Right atrium auricular region (tissue), 2 donors: Measurements from ENCODE around the gene DNAJA2. TPM values are rescaled to one million over a fixed set of nuclear protein-coding genes. Genes with fewer than 3 reads are reported as not detected.

ENCODE experiments used
- DNase-seq: peaks from one replicate; pipeline ENCODE4 v3.0.0-alpha.2; 2019; ENCODE audit warnings: low spot score
- H3K27ac ChIP-seq, 2 donors: fragments of 200-600 bp; sonication (generic); 1 replicate in 1 of 2; 2 replicates in 1 of 2; pipeline ENCODE4 v1.5.1; 2016 to 2019
- H3K27me3 ChIP-seq, 2 donors: fragments of 200-600 bp; sonication (generic); one replicate each; pipeline versions ENCODE4 v1.5.1 to v1.6.0; 2017 to 2019
- H3K36me3 ChIP-seq: fragments of 200-600 bp; sonication (generic); one replicate; pipeline ENCODE4 v1.5.1; 2016
- H3K4me1 ChIP-seq, 2 donors: fragments of 200-600 bp; sonication (generic); one replicate each; pipeline versions ENCODE4 v1.5.1 to v1.6.0; 2017 to 2019
- H3K4me3 ChIP-seq, 2 donors: fragments of 200-600 bp; sonication (generic); 1 replicate in 1 of 2; 2 replicates in 1 of 2; pipeline ENCODE4 v1.5.1; 2017 to 2019; ENCODE audit warnings: mild to moderate bottlenecking in 1 of 2, moderate library complexity in 1 of 2
- H3K9me3 ChIP-seq, 2 donors: fragments of 200-600 bp; sonication (generic); one replicate each; pipeline ENCODE4 v1.5.1; 2019
- total RNA-seq, 2 donors: library from RNA; depleted of rRNA; stranded (reverse); fragments of >200 nt; gene quantifications; one replicate each; pipeline ENCODE4 v1.1.0, GENCODE V29; 2016
- TF ChIP-seq, protein P1 (sequence below), 2 donors: fragments of 200-600 bp; sonication (generic); IDR thresholded peaks; one replicate each; pipeline ENCODE4 v1.5.1; 2019; ENCODE audit warnings: antibody characterized with exemption in 2 of 2

Gene DNAJA2
- total RNA-seq, 2 donors from 2014 or later = 50.6 to 74.0 TPM

DNA sequence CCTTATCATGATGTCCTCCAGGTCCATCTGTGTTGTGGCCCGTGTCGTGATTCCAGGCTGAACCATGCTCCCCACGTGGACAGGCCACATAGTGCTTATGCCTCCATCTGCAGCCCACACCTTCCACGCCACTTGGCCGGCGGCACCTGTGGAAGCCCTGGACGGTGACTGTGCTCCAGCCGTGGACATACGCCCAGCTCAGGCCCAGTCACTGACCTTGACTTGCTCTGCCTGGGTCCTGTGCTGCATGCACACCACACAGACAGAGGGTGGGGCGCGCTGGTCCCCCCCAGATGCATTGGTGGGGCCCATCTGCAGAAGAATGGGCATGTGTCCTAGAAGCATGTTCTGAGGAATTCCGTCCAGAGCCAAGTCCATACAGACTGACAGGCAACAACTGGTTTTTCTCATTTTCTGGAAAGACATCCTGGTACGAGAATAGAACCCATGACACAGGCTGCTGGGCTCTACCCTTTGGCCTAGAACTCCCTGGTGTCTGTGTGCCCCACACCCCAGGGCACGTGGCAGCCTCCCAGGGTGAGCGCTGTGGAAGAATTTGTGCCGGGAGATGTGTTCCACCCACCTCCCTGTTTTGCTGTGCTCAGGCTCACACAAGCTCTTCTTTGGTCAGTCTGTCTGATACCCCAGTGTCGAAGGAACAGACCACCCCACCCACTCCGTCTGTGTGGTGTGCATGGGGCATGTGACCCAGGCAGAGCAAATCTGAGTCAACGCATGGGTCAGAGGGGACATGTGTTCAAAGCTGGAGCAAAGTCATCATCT, 49.8 kb downstream of the DNAJA2 start:
- TF ChIP-seq, protein P1, sequence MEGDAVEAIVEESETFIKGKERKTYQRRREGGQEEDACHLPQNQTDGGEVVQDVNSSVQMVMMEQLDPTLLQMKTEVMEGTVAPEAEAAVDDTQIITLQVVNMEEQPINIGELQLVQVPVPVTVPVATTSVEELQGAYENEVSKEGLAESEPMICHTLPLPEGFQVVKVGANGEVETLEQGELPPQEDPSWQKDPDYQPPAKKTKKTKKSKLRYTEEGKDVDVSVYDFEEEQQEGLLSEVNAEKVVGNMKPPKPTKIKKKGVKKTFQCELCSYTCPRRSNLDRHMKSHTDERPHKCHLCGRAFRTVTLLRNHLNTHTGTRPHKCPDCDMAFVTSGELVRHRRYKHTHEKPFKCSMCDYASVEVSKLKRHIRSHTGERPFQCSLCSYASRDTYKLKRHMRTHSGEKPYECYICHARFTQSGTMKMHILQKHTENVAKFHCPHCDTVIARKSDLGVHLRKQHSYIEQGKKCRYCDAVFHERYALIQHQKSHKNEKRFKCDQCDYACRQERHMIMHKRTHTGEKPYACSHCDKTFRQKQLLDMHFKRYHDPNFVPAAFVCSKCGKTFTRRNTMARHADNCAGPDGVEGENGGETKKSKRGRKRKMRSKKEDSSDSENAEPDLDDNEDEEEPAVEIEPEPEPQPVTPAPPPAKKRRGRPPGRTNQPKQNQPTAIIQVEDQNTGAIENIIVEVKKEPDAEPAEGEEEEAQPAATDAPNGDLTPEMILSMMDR (IDR thresholded peaks at IDR 0.05) = no peak
- no peaks in the 10 kb centered on the region for H3K9me3 ChIP-seq
- no peak overlapping the region for H3K27ac ChIP-seq
- H3K4me3 ChIP-seq = no peak overlapping the region
- no peaks in the 10 kb centered on the region for H3K4me1 ChIP-seq
- no peaks in the 10 kb centered on the region for H3K27me3 ChIP-seq
- no peak for DNase-seq
- no peaks in the 10 kb centered on the region for H3K36me3 ChIP-seq

DNA sequence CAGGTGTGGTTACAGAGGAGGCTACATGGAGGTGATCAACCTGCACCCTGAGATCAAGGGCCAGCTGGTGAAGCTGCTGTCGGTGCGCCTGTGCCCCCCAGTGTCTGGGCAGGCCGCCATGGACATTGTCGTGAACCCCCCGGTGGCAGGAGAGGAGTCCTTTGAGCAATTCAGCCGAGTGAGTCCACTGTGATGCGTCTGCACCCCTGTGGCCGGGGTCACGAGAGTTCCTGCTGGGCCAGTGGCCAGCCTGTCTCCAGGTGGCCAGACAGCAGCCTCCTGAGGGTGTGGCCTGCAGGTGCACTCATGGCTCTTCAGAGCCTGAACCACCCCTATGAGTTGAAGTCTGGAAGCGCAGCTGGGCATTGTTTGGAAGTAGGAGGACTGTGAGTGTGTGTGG, 51.2 kb downstream of the DNAJA2 start:
- Histone ChIP-seq H3K9me3 (no peaks in the 10 kb centered on the region), H3K4me1 (no peaks in the 10 kb centered on the region), H3K27ac (no peak overlapping the region), H3K4me3 (no peak overlapping the region), H3K27me3 (no peaks in the 10 kb centered on the region), H3K36me3 (no peaks in the 10 kb centered on the region)
- TF ChIP-seq, protein P1 (IDR thresholded peaks at IDR 0.05) = no peak
- no peak for DNase-seq

- H3K27ac ChIP-seq = no peak overlapping the region
- DNase-seq = no peak
- no peak overlapping the region for H3K4me3 ChIP-seq
- H3K36me3 ChIP-seq = no peaks in the 10 kb centered on the region
- no peaks in the 10 kb centered on the region for H3K27me3 ChIP-seq
- no peaks in the 10 kb centered on the region for H3K9me3 ChIP-seq
- H3K4me1 ChIP-seq = no peaks in the 10 kb centered on the region
- TF ChIP-seq, protein P1 (IDR thresholded peaks at IDR 0.05) = no peak
Observed at GRCh38 chr16:46920402-46921068, 52.9 kb downstream of the DNAJA2 start.

DNA sequence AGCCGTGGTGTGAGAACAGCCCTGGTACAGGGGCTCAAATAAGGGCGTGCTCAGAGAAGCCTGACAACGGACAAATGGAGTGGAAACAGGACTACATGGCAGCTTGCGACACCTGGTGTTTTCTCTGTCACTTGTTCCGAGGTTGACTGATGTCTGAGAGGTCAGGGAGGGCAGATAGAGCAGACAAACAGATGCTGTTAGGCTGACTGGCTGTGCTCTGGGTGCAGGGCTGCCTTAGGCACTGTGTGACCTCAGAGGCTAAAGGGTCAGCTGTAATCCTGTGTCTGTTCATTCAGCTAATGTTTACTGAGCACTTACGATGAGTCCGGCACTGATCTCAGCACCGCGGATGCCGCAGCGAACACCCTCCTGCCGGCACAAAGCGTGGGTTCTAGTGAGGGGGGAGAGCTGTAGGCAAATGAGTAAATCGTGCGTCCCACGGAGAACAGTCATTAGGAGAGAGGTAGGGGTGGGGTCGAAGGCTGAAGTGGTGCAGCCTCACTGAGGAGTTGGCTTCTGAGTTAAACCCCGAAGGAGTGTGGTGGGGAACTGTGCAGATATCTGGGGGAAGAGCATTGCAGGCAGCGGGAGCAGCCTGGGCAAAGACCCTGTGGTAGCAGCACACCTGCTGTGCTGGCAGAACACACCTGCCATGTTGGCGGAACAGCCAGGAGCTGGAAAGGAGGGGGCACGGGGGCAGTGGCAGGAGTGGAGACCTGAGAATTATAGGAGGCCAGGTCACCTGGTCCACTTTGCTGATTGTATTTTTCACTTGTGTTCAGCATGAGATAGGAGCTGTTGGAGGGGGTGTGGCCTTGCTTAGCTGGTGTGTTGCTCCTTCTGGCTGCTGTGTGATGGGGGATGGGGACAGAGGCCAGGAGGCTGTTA, 54.3 kb downstream of the DNAJA2 start:
- Histone ChIP-seq H3K4me1 (no peaks in the 10 kb centered on the region), H3K27ac (no peak overlapping the region), H3K27me3 (no peaks in the 10 kb centered on the region), H3K36me3 (no peaks in the 10 kb centered on the region), H3K9me3 (no peaks in the 10 kb centered on the region), H3K4me3 (no peak overlapping the region)
- TF ChIP-seq, protein P1 (IDR thresholded peaks at IDR 0.05) = no peak
- DNase-seq = no peak

DNA sequence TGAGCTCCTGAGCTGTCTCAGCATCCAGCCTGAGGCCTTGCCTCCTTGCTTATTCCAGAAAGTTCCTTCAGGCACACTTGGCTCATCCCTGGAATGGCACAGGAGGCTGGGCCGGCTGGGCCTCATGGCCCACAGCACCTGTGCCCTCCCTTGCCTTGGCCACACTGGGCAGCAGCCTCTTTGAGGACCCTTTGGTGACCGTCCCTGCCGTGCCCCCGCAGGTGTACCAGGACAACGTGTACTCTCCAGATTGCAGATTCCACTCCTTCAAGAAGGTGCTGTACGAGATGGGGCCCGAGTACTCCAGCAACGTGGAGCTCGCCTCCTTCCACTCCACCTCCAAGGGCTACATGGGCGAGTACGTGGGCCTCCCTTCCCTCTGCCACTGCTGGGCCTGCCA, 55.1 kb downstream of the DNAJA2 start:
- Histone ChIP-seq H3K36me3 (no peaks in the 10 kb centered on the region), H3K9me3 (no peaks in the 10 kb centered on the region), H3K4me1 (no peaks in the 10 kb centered on the region), H3K27me3 (no peaks in the 10 kb centered on the region), H3K27ac (no peak overlapping the region), H3K4me3 (no peak overlapping the region)
- DNase-seq = no peak
- TF ChIP-seq, protein P1 (IDR thresholded peaks at IDR 0.05) = no peak
